ENCODE data around the gene DUSP8.

Gene DUSP8

DNA sequence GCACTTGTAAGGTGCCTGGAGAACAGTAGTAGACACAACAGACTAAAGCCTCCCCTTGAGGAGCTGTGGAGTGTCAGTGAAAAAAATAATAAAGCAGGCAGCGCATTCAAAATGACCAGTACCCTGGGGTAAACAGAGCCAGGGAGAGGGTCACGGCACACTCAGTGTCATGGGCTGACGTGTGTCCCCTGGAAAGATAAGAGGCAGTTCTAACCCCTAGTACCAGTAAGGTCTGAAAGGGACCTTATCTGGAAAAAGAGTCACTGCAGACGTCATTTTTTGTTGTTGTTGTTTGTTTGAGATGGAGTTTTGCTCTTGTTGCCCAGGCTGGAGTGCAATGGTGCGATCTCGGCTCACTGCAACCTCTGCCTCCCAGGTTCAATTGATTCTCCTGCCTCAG is 32.0 kb downstream of the DUSP8 start:
- no peak overlapping the region for H3K4me3 ChIP-seq (ENCODE audit: insufficient read depth, low read length, poor library complexity, severe bottlenecking)
- H3K27me3 ChIP-seq (ENCODE audit: low read length), result no peaks in the 10 kb centered on the region
- H3K9me2 ChIP-seq (replicated peaks; ENCODE audit: insufficient read depth, low read length), result no peaks in the 10 kb centered on the region
- H3K9me3 ChIP-seq (ENCODE audit: insufficient read depth, low read length), result no peaks in the 10 kb centered on the region
- H3K4me2 ChIP-seq (ENCODE audit: low read depth, low read length, poor library complexity, severe bottlenecking), result no peak overlapping the region
- H3K9ac ChIP-seq (ENCODE audit: low read length), result no peak overlapping the region
- H3K27ac ChIP-seq (ENCODE audit: low read depth, low read length), result no peak overlapping the region
- TF ChIP-seq CTCF (IDR thresholded peaks at IDR 0.05; ENCODE audit: insufficient read depth, low read length, poor library complexity, severe bottlenecking) (no peak), EZH2phosphoT487 (conservative IDR thresholded peaks at IDR 0.05; ENCODE audit: low read length) (no peak)
- no peaks in the 10 kb centered on the region for H3F3A ChIP-seq (ENCODE audit: insufficient read depth)
- peaks cover 23% of the 10 kb centered on the region for H3K79me2 ChIP-seq (ENCODE audit: insufficient read depth, low read length)
- H2AFZ ChIP-seq (ENCODE audit: low read depth, low read length, severe bottlenecking), result no peak overlapping the region
- H3K36me3 ChIP-seq (ENCODE audit: low read length), result no peaks in the 10 kb centered on the region
- no peaks in the 10 kb centered on the region for H4K20me1 ChIP-seq (ENCODE audit: low read depth, low read length)

DNA sequence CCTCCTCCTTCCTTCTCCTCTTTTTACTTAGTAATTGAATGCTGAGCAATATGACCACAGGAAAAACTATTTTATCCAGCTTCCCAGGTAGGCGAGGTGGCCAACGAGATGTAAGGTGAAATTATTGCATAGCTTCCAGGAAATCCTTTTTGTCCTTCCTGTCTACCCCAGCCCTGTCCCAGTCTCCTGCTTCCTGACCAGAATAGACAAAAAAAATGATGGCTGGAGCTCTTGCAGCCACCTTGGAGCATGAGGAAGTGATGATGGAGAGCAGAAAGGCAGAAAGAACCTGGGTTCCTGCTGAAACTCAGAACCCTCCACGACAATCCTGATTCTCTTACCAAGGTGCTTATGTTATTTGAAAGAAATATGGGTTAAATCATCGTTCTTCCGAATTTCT is 33.9 kb downstream of the DUSP8 start:
- no peaks in the 10 kb centered on the region for H4K20me1 ChIP-seq (ENCODE audit: low read depth, low read length)
- no peak overlapping the region for H3K27ac ChIP-seq (ENCODE audit: low read depth, low read length)
- no peak overlapping the region for H3K4me3 ChIP-seq (ENCODE audit: insufficient read depth, low read length, poor library complexity, severe bottlenecking)
- H3K27me3 ChIP-seq (ENCODE audit: low read length), result no peaks in the 10 kb centered on the region
- H2AFZ ChIP-seq (ENCODE audit: low read depth, low read length, severe bottlenecking), result no peak overlapping the region
- H3F3A ChIP-seq (ENCODE audit: insufficient read depth), result no peaks in the 10 kb centered on the region
- no peak overlapping the region for H3K4me2 ChIP-seq (ENCODE audit: low read depth, low read length, poor library complexity, severe bottlenecking)
- no peak overlapping the region for H3K9ac ChIP-seq (ENCODE audit: low read length)
- H3K79me2 ChIP-seq (ENCODE audit: insufficient read depth, low read length), result peaks cover 41% of the 10 kb centered on the region
- no peak for TF ChIP-seq EZH2phosphoT487 (conservative IDR thresholded peaks at IDR 0.05; ENCODE audit: low read length)
- no peak for TF ChIP-seq CTCF (IDR thresholded peaks at IDR 0.05; ENCODE audit: insufficient read depth, low read length, poor library complexity, severe bottlenecking)
- no peaks in the 10 kb centered on the region for H3K9me3 ChIP-seq (ENCODE audit: insufficient read depth, low read length)
- no peaks in the 10 kb centered on the region for H3K9me2 ChIP-seq (replicated peaks; ENCODE audit: insufficient read depth, low read length)
- no peaks in the 10 kb centered on the region for H3K36me3 ChIP-seq (ENCODE audit: low read length)

DNA sequence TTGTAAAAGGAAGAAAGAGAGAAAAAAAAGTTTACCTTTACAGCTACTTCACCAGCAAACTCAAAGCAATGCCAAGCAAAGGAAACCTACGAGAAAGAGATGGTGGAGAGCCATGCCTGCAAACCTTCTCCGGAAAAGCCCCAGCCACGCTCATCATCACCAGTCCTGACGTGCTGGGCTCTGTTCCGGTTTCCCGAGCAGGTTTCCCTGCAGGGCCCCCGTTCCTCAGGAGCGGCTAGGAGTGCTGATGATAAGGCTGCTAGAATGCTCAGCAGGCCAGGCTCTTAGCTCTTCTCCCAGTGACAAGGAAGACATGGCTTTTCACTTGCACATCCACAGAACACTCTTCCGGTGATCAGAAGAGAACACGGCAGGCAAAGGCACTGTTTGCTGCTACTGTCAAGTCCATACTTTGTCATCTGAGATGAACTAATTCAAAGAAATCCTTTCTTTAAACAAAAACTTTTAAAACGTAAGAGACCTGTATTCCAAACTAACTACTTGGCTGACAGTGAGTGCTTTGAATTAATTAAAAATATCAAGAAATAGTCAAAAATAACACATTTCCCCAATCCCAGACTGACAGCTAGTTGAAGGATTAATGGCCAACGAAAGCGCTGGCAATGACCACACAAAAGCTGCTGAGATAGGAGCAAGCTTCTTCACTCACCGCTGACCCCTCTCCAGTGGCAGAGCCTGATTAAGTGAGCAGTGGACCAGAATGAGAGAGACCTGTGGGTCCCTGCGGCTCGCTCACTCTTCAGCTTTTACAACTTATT is 35.8 kb downstream of the DUSP8 start:
- Histone ChIP-seq H4K20me1 (ENCODE audit: low read depth, low read length) (no peaks in the 10 kb centered on the region), H3K79me2 (ENCODE audit: insufficient read depth, low read length) (peaks cover 53% of the 10 kb centered on the region), H3K9me3 (ENCODE audit: insufficient read depth, low read length) (no peaks in the 10 kb centered on the region), H3K36me3 (ENCODE audit: low read length) (no peaks in the 10 kb centered on the region), H3K4me3 (ENCODE audit: insufficient read depth, low read length, poor library complexity, severe bottlenecking) (no peak overlapping the region), H3K27me3 (ENCODE audit: low read length) (no peaks in the 10 kb centered on the region), H3K27ac (ENCODE audit: low read depth, low read length) (no peak overlapping the region), H2AFZ (ENCODE audit: low read depth, low read length, severe bottlenecking) (no peak overlapping the region), H3K9me2 (replicated peaks; ENCODE audit: insufficient read depth, low read length) (no peaks in the 10 kb centered on the region), H3F3A (ENCODE audit: insufficient read depth) (no peaks in the 10 kb centered on the region), H3K4me2 (ENCODE audit: low read depth, low read length, poor library complexity, severe bottlenecking) (no peak overlapping the region), H3K9ac (ENCODE audit: low read length) (no peak overlapping the region)
- no peak for TF ChIP-seq CTCF (IDR thresholded peaks at IDR 0.05; ENCODE audit: insufficient read depth, low read length, poor library complexity, severe bottlenecking)
- no peak for TF ChIP-seq EZH2phosphoT487 (conservative IDR thresholded peaks at IDR 0.05; ENCODE audit: low read length)

All from SU-DHL-6 (cell line).